GM21381 (cell line): ENCODE measurements around the gene NAP1L5.

Source experiments
- ATAC-seq: cut with Tn5 transposase; IDR thresholded peaks from one replicate; pipeline ENCODE4 v1.9.1; 2021; ENCODE audit warnings: mild to moderate bottlenecking, moderate library complexity; ENCODE audit not compliant: unreplicated experiment

NAP1L5 gene

GRCh38 chr4:88661739-88662138, 35.9 kb downstream of the NAP1L5 start:
- ATAC-seq = no peak

- ATAC-seq = no peak
Measured at GRCh38 chr4:88660446-88661294, 37.0 kb downstream of the NAP1L5 start.

- ATAC-seq = no peak
Measured at GRCh38 chr4:88659890-88660208, 37.8 kb downstream of the NAP1L5 start.

GRCh38 chr4:88659055-88659889, 38.4 kb downstream of the NAP1L5 start:
- peak; percentile 88 for ATAC-seq

- no peak for ATAC-seq
Measured at GRCh38 chr4:88655226-88655625, 42.4 kb downstream of the NAP1L5 start.

GRCh38 chr4:88653371-88653946, 44.2 kb downstream of the NAP1L5 start:
- no peak for ATAC-seq

GRCh38 chr4:88649716-88650115, 47.9 kb downstream of the NAP1L5 start:
- no peak for ATAC-seq

GRCh38 chr4:88646528-88647280, 50.9 kb downstream of the NAP1L5 start:
- ATAC-seq = no peak

GRCh38 chr4:88645994-88646393, 51.6 kb downstream of the NAP1L5 start:
- no peak for ATAC-seq
